RKO (cell line): ENCODE measurements around the gene HAND1.

ENCODE experiments used
- DNase-seq: peaks from one replicate; pipeline ENCODE4 v3.0.0-alpha.2; 2016; ENCODE audit warnings: low spot score

HAND1 gene

DNA sequence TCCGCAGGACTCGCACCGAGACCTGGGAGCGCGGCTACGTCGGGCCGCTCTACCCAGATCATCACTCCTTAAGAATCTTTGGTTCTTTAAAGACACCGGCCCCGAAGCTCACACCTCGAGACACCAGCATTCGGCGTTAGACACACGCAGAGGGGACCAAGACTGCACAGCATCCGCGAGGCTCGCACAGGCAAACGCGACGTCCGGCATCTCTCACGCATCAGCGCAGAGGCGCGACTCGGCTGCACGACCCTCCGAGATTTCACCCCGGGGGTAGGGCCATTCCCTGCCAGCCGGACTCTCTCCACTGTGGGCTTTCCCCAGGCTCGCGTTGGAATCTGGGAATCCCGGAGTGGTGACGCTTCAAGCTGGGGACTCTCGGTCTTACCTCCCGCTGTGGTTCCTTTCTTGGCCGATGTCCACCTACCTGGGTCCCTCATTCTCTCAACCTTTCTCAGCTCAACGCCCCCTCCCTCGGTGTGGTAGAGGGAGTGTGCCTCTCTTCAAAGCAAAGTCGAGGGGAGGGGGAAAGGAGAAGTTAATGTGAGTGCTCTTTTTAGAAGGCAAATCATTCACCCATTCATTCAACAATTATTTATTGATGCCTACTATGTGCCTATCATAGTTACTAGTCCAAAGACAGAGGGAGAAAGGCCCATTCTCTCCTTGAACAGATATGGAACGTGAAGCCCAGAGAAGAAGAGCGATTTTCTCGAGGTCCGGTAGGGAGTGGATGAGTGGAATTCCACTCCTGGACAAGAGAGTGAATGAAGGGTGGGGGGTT is 1.3 kb upstream of the HAND1 start:
- DNase-seq, result no peak

DNA sequence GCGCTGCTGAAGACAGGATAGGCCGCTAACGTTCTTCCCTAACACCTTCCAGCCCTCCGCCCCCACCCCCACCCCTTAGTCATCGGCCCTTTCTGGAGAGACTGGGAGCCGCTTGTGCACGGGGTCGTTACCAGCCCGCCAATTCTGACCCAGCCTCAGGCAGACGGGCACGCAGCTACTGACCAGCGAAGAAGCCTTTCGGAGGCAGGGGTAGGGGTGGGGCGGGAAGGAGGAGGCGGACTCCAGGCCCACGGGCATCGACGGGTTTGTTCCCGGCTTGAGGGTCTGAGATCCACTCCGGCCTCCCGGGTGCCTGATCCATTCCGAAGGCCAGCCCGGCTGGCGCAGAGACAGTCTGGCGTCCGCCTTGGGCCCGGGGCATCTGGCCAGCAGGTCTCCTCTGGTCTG is 729 bp upstream of the HAND1 start:
- DNase-seq, result no peak

- no peak for DNase-seq
Measured at GRCh38 chr5:154477382-154478223, 424 bp downstream of the HAND1 start.

- DNase-seq, result no peak
Measured at GRCh38 chr5:154476354-154477205, 1.4 kb downstream of the HAND1 start.

GRCh38 chr5:154475591-154476353 is 2.3 kb downstream of the HAND1 start:
- no peak for DNase-seq

DNA sequence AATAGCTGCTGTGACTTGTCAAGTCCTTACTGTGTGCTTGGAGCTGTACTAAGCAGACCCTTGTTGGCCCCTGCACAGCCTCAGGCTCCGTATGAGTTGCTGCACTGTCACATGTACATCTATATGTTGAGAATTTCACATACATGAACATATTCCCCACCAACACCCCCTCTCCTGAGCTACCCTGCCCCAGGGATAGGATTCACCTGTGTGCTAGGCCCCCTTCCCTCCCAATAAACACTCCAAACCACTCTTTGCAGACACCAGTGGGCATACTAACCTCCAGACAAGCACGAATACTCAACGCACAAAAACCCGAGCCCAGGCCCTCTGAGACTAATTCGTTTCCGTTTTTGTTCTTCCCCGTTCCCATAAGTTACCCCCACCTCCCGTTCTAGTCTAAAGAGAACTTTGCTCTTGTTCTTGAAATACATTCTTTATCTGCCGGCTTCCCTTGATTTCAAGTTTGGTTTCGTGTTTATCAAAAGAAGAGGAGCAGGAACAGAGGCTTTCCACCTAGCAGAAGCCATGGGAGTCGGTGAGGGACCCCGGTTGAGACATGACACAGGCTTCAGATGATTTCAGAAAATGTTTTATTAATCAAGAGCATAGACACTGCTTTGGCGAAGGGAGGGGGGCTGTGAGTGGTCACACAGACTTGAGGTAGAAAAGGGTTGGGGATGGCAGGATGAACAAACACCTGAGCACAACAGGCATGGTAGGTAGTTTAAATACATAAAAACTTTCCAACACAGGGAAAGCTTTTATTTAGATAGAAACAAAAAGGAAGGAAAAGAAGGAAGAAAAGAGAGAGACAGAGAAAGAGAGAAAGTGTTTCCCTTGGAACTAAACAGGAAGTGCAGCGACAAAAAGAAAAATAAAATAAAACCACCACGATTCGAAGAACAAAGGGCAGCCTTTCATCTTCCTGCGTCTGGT is 3.4 kb downstream of the HAND1 start:
- no peak for DNase-seq

DNA sequence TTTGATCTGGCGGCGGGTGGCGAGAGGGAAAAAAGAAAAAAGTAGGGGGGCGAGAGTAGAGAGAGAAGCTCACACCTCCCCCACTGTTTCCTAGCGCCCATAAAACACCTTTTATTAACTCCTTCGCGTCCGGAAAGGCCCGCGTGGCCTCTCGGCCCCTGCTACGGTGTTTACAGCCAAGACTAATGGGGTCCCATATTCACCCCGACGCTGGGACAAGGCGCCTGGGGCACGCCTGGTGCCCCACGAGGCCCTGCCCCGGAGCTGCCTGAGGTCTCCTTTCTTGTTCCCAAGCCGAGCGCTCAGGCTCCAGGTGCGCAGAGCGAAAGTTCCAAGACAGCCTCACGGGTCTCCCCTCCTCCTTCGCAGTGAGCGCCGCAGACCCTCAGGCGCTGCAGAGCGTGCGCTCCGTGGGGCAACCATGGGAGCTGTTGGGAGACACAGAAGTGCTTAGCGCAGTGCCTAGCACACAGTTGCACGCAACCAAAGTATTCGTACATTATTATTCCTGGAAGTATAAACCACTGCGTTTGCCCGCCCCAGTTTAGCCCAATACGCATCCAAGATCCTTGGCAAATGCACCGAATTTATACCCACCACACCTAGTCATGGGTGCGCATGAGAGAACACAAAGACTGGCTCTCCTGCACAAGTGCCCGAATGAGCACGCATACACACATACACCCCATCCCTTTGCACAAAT is 4.3 kb downstream of the HAND1 start:
- no peak for DNase-seq

DNA sequence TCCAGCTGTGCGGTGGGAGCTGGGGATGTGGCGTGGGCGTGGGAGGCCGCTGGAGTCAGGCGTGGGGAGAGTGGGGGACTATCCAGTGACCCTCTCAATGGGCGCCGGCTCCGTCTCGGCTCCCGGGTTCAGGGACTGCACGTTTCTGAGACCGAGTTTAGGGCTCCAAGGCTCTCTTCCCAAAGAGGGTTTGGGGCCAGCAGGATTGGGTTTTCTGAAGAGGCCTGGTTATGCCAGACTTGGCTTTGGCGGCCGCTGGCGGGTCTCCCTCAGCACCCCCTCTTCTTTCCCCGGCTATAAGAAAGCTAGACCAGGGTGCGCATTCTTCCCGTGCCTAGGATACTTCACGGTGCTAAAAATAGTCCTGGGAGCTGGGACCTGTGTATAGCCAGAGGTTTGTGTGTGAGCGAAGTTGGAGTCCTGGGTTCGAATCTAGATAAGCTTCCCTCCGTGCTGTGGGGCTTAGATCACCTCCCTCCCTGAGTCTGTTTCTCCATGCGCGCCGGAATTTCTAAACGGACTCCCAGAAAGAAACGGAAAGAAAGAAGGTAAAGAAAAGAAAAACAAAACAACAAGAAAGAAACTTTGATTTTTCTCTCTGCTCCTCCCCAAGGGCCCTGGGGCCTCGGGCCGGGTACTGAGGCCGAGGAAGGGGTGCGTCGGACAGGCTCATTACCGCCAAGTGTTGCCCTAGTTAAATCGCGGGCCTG is 5.0 kb downstream of the HAND1 start:
- no peak for DNase-seq

- DNase-seq, result no peak
Measured at GRCh38 chr5:154470947-154471870, 6.8 kb downstream of the HAND1 start.

GRCh38 chr5:154470137-154470536 is 7.9 kb downstream of the HAND1 start:
- DNase-seq, result no peak

GRCh38 chr5:154467655-154468354 is 10.2 kb downstream of the HAND1 start:
- DNase-seq, result peak; percentile 62

GRCh38 chr5:154466671-154467070 is 11.4 kb downstream of the HAND1 start:
- DNase-seq, result no peak

DNA sequence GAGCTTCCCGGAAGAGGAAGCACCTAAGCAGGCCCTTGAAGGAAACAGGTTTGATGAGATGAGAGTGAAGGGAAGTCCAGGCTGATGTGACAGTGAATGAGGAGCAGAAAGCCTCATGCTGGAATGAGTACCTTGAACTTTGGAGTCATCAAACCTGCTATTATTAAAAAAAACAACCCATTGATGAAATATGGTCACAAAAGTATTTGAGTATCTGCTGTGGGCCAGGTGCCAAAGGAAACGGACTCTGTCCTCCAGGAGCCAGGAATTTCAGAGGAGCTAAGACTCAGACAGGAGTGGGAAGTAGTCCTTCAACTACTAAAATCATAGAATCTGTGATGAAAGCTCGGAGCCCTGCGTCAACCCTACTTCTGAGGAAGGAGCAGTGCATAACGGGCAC is 11.9 kb downstream of the HAND1 start:
- DNase-seq, result no peak

- peak; percentile 70 for DNase-seq
Measured at GRCh38 chr5:154465169-154465568, 12.9 kb downstream of the HAND1 start.

DNA sequence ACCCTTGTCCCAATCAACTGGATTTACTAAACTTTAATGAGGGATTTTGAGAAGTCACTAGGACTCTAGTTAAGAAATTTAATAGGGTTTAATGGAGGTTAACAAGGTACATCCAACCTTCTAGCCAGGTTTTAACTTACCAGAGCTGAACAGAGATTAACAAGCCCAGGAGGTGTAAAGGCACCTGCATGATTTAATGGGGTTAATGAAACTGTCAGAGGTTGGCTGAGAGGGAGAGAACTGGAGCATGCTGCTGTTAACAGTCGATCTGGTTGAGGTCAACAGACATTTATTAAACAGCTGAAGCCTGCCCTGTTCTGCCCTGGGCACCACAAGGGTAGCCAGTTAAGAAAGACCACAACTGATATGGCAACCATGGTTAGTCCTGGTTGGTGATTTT is 13.6 kb downstream of the HAND1 start:
- DNase-seq, result no peak

DNA sequence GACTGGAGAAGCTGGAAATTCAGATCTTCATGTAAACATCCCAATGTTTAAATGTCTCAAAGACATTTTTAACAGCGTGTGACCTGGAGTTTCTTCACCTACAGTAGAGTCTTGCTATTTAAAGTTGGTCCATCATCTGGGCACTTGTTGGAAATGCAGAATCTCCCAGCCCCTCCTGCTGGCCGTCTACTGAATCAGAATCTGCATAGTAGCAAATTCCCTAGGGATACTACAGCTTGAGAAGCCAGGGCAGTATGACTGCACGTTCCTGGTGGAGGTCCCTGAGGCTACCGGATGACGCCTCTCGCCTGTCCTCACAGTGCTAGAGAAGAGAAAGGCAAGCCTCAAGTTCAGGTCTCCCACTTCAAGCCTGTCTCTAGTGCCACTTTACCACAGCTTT is 16.5 kb downstream of the HAND1 start:
- DNase-seq, result no peak

DNA sequence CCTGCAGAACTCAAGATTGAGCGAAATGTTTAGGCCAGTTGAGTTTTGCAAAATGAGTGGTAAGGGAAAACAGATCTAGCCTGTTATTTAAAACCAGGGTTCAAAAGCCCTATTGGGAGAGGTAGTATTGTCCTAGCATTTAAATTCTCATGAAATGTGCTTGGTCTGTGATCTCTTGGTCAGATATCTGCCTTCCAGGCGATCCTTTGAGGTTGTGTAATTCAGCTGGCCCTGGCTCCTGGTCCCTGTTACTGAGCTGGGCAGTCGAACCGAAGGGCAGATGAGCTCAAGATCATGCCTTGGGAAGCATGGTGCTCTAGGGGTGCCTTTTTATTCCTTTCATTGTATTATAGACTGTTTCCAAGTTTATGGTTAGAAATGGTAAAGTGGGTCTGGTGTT is 17.9 kb downstream of the HAND1 start:
- no peak for DNase-seq

DNA sequence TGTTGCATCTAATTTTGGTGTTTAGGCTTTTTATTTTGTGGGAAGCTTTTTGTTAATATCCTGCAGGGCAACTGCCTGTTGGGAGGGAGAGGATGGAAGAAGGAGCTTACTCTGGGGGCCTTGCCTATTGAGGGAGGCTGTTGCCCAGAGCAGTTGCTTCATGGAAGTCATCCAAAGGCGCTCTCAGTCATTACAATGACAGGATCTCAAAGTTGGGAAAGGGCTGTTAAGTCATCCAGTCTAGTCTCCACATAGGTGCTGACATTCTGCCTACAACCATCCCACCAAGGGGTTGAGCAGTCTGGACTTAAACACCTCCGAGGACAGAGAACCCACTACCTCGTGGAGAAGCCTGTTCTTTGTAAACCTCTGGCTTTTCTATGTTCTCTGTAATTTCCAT is 19.0 kb downstream of the HAND1 start:
- no peak for DNase-seq
